ENCODE data around the gene HARBI1. TPM values are rescaled to one million over a fixed set of nuclear protein-coding genes. Genes with fewer than 3 reads are reported as not detected.

Gene HARBI1
- total RNA-seq, 1 experiment from 2014 or later, result 3.4 TPM

DNA sequence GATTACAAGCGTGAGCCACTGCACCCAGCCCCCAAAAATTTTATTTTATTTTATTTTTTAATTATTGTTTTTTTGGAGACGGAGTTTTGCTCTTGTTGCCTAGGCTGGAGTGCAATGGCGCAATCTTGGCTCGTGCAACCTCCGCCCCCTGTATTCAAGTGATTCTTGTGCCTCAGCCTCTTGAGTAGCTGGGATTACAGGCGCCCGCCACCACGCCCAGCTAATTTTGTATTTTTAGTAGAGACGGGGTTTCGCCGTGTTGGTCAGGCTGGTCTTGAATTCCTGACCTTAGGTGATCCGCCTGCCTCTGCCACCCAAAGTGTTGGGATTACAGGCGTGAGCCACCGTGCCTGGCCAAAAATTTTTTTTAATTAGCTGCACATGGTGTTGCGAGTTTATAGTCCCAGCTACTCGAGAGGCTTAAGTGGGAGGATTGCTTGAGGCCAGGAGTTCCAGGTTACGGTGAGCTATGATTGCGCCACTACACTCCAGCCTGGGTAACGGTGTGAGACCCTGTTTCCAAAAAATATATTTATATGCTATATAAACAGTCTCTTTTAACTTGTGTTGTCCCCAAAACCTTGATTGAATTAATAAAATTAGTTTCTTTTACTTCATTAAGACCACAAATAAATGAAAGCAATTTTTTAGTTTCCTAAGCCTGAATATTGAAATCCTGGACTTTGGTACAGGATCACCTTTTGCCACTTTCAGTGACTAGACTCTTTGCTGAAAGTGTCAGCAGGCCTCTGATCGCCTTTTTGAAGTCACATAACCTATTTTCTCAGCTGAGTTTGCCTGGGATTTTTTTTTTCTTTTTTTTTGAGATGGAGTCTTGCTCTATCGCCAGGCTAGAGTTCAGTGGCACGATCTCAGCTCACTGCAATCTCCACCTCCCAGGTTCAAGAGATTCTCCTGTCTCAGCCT lies 16.5 kb upstream of the HARBI1 start:
- DNase-seq (ENCODE audit: low read depth), result no peak

GRCh38 chr11:46632502-46632901 lies 15.5 kb upstream of the HARBI1 start:
- DNase-seq (ENCODE audit: low read depth), result no peak

DNA sequence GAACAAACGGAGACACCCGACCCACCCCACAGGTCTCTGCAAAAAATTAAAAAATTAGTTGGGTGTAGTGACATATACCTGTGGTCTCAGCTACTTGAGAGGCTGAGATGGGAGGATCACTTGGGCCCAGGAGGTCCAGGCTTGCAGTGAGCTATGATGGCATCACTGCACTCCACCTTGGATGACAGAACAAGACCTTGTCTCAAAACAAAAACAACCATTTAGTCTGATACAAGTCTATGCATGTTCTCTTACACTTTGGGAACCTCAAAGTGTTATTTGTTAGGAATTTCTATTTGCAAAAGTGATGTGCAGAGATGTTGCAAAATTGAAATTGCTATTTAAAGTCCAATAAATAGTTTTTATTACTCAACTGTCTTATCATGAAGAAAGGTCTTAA lies 14.6 kb upstream of the HARBI1 start:
- DNase-seq (ENCODE audit: low read depth), result no peak

GRCh38 chr11:46630237-46630636 lies 13.2 kb upstream of the HARBI1 start:
- no peak for DNase-seq (ENCODE audit: low read depth)

- DNase-seq (ENCODE audit: low read depth), result no peak
These were observed 11.9 kb upstream of the HARBI1 start for GRCh38 chr11:46628961-46629360.

DNA sequence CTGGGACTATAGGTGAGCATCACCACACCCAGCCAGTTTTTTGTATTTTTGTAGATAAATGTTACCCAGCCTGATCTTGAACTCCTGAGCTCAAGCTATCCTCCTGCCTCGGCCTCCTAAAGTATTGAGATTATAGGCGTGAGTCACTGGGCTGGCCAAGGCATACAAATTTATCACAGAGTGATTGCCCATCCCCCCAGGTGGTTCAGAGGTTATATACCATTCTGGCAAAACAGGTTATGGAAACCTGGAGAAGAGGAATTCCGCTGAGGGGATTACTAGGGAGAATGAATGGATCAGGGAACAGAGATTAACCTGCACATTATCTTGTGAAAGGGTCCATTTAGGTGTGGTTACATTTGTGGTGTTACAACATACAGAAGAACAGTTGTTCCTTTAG lies 8.4 kb upstream of the HARBI1 start:
- DNase-seq (ENCODE audit: low read depth), result no peak

GRCh38 chr11:46618837-46619236 lies 1.8 kb upstream of the HARBI1 start:
- DNase-seq (ENCODE audit: low read depth), result no peak

- DNase-seq (ENCODE audit: low read depth), result no peak
These were observed 916 bp upstream of the HARBI1 start for GRCh38 chr11:46617972-46618314.

DNA sequence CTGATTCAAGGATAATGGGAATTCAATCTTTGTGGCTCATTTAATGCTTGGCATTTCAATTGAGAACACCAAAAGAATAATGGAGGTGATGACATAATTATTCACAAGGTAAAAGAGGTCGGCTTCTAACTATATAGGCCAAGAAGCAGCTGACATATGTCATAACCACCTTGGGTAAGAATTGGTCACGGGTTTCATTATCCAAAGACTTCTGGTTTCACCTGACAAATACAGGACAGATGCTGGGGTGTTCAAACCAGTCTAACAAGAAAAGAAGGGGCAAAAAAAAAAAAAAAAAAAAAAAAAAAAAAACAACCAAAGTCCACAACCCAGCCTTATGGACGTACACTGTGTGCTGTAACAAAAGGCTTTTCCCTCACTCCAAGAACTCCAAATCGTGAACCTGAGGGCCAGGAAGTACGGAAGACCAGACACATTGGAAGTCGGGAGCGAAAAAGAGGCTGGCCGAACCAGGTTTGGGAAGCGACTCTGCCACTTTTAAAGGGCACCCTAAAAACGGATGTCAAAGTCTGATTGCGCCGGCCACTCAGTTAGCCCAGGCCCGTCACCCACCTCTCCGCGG lies 385 bp downstream of the HARBI1 start:
- peak; percentile 17 for DNase-seq (ENCODE audit: low read depth)

GRCh38 chr11:46615756-46616155 lies 1.3 kb downstream of the HARBI1 start:
- DNase-seq (ENCODE audit: low read depth), result peak; percentile 14

GRCh38 chr11:46612326-46612725 lies 4.7 kb downstream of the HARBI1 start:
- no peak for DNase-seq (ENCODE audit: low read depth)

DNA sequence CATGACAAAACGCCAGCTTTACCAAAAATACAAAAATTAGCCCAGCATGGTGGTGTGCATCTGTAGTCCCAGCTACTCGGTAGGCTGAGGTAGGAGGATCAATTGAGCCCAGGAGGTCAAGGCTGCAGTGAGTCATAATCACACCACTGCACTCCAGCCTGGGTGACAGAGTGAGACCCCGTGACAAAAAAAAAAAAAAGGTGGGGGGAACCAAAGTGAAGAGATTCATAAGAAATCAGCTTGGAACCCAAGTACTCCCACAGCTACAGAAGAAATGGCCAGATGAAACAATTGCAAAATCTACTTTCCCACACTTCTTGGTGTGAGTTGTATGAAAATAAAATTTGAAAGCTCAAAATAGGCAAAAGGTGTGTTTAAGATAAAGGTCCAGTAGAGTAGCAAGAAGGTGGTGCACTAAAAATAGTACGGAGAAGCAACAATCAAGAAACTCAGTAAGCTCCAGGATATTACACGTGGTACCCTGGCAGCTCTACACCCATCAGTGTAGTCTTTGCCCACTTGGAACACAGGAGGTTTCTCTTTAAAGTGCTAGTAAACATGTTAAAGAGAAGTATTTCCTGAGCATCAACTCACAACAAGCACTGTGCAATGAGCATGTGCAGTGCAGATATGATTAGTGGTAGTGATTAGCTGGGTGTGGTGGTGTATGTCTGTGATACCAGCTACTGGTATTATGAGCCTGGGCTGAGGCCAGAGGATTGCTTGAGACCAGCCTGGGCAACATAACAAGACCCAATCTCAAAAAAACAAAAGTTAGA lies 5.3 kb downstream of the HARBI1 start:
- no peak for DNase-seq (ENCODE audit: low read depth)

- no peak for DNase-seq (ENCODE audit: low read depth)
These were observed 7.6 kb downstream of the HARBI1 start for GRCh38 chr11:46609386-46609785.

DNA sequence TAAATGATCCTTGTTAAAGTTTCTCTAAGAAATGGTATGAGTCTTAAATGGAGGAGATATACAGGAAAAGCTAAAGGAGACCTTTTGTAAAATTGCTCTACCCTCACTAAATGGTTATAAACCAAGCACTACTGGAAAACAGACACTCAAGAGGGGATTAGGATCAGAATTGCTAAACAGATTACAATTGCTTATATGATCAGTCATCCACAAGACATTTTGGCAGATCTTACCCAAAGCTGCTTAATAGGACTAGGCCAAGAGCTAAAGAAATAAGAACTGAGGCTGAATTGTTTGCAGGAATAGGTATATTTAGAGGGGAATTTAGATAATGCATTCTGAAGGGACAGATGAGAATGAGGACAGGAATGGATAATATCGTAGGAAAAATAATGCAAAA lies 9.5 kb downstream of the HARBI1 start:
- no peak for DNase-seq (ENCODE audit: low read depth)

DNA sequence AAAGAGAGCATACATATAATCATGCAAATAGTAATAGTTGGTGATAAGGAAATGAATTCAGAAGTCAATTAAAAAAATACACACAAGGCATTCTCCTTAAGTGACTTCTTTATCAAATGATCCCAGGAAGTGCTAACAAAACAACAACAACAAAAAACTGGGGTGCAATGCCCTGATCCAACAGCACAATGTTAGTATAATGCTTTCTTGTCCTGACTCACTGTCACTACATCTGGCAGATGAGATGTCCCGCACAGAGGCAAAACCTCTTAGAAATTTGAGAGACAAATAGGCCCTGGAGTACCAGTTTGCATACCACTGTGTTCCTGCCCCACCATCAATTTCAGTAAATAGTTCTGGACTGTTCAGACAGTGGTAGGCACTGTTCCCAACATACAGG lies 12.2 kb downstream of the HARBI1 start:
- no peak for DNase-seq (ENCODE audit: low read depth)

DNA sequence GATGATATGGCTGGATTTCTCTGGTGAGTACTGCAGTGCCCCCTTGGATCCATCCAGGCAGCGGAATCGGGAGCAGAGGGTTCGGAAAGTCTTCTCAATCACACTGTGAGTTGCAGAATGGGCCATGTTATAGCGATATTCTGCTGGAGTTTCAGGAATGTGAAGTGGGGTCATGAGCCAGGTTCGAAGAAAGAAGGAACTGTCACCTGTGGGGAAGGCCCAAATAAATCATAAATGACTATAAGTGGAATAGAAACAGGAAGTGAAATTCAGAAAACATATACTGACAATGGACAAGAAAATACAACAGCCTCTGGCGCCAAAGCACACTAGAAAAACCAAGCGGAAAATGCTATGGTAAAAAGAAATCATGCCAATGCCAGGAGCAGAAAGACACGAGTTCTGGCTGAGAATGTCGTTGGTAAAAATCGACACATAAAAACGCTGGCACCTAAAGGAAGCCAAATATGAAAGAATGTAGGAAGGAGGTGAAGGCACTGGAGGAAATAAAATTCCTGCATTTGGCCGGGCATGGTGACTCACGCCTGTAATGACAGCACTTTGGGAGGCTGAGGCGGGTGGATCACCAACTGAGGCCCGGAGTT lies 13.2 kb downstream of the HARBI1 start:
- no peak for DNase-seq (ENCODE audit: low read depth)

DNA sequence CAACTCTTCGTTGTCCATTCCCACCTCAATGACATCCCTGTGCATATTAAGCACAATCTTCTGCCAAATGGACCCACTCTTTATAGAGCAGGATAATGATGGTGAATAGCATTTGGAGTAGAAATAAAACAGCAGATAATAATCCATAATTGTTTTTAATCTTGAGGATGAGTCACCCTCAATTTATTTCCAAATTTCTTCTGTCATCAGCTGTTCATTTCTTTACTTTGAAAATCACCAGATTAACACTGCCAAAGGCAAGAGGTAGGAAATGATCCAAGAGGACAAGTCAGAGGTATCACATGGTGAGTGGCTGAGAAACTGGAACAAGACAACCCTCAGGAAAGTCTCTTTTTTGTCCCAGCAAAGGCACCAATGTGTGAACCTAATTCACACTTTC lies 15.9 kb downstream of the HARBI1 start:
- DNase-seq (ENCODE audit: low read depth), result peak; percentile 37

DNA sequence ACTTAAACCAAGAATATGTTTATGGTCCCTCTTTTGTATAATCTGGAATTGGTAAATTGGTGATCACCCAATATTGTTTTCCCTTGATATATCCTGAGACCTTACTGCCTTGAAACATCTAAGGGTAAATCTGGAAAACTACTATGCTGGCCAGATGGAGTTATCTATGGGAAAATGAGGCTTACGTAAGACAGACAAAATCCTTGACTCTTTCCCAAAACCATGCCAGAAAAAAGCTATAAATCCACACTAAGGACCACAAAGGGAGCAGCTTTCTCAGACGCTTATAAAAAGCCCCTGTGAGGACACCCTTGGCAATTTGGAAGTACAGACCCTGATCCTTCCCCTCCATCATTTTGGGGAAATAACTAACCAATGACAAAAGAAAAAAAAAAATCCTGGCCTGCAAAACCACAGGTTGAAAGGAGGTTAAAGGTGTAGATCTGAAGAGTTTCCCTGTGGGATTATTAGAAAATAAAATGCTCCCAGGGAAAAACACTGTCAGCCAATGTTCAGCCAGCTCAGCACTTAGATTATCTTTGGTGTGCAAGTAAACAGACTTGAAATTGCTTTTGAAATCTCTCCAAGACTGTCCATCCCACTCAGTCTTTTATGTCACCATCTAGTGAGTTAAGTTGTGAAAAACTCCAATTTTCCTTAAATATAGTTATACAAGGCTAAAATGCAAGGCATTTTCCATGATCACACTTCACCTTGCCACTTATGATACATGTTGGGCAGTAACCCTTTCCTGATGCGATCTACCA lies 16.6 kb downstream of the HARBI1 start:
- DNase-seq (ENCODE audit: low read depth), result no peak

GRCh38 chr11:46599340-46600193 lies 17.5 kb downstream of the HARBI1 start:
- no peak for DNase-seq (ENCODE audit: low read depth)

- peak; percentile 96 for DNase-seq (ENCODE audit: low read depth)
These were observed 19.3 kb downstream of the HARBI1 start for GRCh38 chr11:46597609-46598219.
